ENCODE data around the gene SMNDC1.
"Not testable (repeated sequence)": the region's sequence is repeated elsewhere in the genome, so short reads cannot be mapped to it uniquely, and the experiment has no call there.

The SMNDC1 gene

DNA sequence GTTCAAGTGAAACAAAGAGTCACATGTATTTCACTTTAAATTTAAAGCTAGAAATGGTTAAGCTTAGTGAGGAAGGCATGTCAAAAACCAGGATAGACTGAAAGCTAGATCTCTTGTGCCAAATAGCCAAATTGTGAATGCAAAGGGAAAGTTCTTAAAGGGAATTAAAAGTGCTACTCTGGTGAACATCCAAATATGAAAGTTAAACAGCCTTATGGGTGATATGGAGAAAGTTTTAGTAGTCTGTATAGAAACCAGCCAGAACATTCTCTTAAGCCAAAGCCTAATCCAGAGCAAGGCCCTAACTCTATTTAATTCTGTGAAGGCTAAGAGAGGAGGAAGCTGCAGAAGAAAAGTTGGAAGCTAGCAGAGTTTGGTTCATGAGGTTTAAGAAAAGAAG lies 50.3 kb downstream of the SMNDC1 start:
- Histone ChIP-seq H3K79me2 (ENCODE audit: control insufficient read depth, low read length) (no peaks in the 10 kb centered on the region), H3K4me3 (ENCODE audit: low read length) (no peak overlapping the region), H3K4me1 (ENCODE audit: control insufficient read depth, low read length) (no peaks in the 10 kb centered on the region), H3F3A (ENCODE audit: control insufficient read depth, insufficient read depth) (no peaks in the 10 kb centered on the region), H3K27ac (ENCODE audit: low read depth, low read length) (no peak overlapping the region), H3K4me2 (ENCODE audit: low read length) (no peak overlapping the region), H4K20me1 (ENCODE audit: control insufficient read depth, insufficient read depth, low read depth, low read length) (no peaks in the 10 kb centered on the region), H3K9me2 (replicated peaks; ENCODE audit: control insufficient read depth, low read length) (no peaks in the 10 kb centered on the region), H3K9me3 (ENCODE audit: control insufficient read depth, insufficient read depth, low read length) (no peaks in the 10 kb centered on the region), H3K27me3 (ENCODE audit: control insufficient read depth, low read length) (no peaks in the 10 kb centered on the region), H3K36me3 (ENCODE audit: control insufficient read depth, low read length) (no peaks in the 10 kb centered on the region)
- TF ChIP-seq, protein P1, sequence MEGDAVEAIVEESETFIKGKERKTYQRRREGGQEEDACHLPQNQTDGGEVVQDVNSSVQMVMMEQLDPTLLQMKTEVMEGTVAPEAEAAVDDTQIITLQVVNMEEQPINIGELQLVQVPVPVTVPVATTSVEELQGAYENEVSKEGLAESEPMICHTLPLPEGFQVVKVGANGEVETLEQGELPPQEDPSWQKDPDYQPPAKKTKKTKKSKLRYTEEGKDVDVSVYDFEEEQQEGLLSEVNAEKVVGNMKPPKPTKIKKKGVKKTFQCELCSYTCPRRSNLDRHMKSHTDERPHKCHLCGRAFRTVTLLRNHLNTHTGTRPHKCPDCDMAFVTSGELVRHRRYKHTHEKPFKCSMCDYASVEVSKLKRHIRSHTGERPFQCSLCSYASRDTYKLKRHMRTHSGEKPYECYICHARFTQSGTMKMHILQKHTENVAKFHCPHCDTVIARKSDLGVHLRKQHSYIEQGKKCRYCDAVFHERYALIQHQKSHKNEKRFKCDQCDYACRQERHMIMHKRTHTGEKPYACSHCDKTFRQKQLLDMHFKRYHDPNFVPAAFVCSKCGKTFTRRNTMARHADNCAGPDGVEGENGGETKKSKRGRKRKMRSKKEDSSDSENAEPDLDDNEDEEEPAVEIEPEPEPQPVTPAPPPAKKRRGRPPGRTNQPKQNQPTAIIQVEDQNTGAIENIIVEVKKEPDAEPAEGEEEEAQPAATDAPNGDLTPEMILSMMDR (IDR thresholded peaks at IDR 0.05; ENCODE audit: low read depth, low read length, poor library complexity, severe bottlenecking): no peak
- no peak for TF ChIP-seq EZH2phosphoT487 (IDR thresholded peaks at IDR 0.05; ENCODE audit: borderline replicate concordance, low read length)

DNA sequence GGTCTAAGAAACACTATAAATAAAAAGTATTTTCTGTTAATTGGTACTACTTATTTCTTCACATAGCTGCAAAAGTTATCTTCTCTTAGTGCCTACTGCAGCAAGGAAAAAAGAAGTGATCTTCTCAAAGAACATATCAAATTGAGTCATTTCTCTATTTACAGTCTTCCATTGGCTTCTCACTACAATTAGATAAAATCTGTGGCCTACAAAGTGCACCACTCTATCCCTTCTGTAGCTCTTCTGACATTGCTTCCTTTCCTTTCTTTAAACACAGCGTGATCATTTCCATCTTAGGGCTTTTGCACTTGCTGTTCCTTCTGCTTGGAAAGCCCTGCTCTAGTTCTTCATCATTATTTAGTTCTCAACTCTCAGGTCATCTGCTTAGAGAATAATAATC lies 52.6 kb downstream of the SMNDC1 start:
- Histone ChIP-seq H3K27ac (ENCODE audit: low read depth, low read length) (no peak overlapping the region), H3K27me3 (ENCODE audit: control insufficient read depth, low read length) (no peaks in the 10 kb centered on the region), H3K4me2 (ENCODE audit: low read length) (no peak overlapping the region), H3F3A (ENCODE audit: control insufficient read depth, insufficient read depth) (no peaks in the 10 kb centered on the region), H3K36me3 (ENCODE audit: control insufficient read depth, low read length) (no peaks in the 10 kb centered on the region), H4K20me1 (ENCODE audit: control insufficient read depth, insufficient read depth, low read depth, low read length) (no peaks in the 10 kb centered on the region), H3K4me3 (ENCODE audit: low read length) (no peak overlapping the region), H3K79me2 (ENCODE audit: control insufficient read depth, low read length) (no peaks in the 10 kb centered on the region), H3K4me1 (ENCODE audit: control insufficient read depth, low read length) (no peaks in the 10 kb centered on the region), H3K9me3 (ENCODE audit: control insufficient read depth, insufficient read depth, low read length) (no peaks in the 10 kb centered on the region), H3K9me2 (replicated peaks; ENCODE audit: control insufficient read depth, low read length) (no peaks in the 10 kb centered on the region)
- TF ChIP-seq, protein P1 (IDR thresholded peaks at IDR 0.05; ENCODE audit: low read depth, low read length, poor library complexity, severe bottlenecking): no peak
- no peak for TF ChIP-seq EZH2phosphoT487 (IDR thresholded peaks at IDR 0.05; ENCODE audit: borderline replicate concordance, low read length)

DNA sequence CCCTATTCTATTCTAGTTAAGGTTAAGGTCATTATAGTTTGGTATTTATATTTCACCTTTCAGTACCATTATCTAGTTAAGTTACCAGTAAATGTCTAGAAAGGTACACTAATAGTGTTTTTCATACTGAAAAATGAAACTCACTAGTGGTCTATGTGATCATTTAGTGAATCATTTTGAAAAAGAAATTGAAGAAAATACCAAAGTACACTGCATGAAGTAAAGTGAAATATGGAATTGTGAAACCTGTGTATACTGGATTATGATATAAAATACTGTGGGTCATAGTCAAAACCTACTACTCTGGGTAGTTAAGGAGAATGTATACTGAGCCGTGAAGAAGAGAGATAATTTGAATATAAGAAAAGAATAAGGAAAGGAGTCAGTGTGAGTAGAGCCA lies 53.3 kb downstream of the SMNDC1 start:
- H3K36me3 ChIP-seq (ENCODE audit: control insufficient read depth, low read length); H3F3A ChIP-seq (ENCODE audit: control insufficient read depth, insufficient read depth); H3K79me2 ChIP-seq (ENCODE audit: control insufficient read depth, low read length); H3K4me2 ChIP-seq (ENCODE audit: low read length); H3K4me1 ChIP-seq (ENCODE audit: control insufficient read depth, low read length); H3K27me3 ChIP-seq (ENCODE audit: control insufficient read depth, low read length); H3K4me3 ChIP-seq (ENCODE audit: low read length); H3K9me2 ChIP-seq (replicated peaks; ENCODE audit: control insufficient read depth, low read length); H3K27ac ChIP-seq (ENCODE audit: low read depth, low read length); H4K20me1 ChIP-seq (ENCODE audit: control insufficient read depth, insufficient read depth, low read depth, low read length); H3K9me3 ChIP-seq (ENCODE audit: control insufficient read depth, insufficient read depth, low read length): not testable (repeated sequence)

DNA sequence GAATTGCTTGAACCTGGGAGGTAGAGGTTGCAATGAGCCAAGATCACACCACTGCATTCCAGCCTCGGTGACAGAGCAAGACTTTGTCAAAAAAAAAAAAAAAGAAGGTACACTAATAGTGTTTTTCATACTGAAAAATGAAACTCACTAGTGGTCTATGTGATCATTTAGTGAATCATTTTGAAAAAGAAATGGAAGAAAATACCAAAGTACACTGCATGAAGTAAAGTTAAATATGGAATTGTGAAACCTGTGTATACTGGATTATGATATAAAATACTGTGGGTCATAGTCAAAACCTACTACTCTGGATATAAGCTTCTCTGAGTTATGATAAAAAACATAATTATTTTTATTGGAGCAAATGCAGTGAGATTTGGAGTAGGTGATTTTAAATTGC lies 55.2 kb downstream of the SMNDC1 start:
- not testable (repeated sequence) for H4K20me1 ChIP-seq (ENCODE audit: control insufficient read depth, insufficient read depth, low read depth, low read length); H3K4me2 ChIP-seq (ENCODE audit: low read length); H3K9me2 ChIP-seq (replicated peaks; ENCODE audit: control insufficient read depth, low read length); H3F3A ChIP-seq (ENCODE audit: control insufficient read depth, insufficient read depth); H3K27me3 ChIP-seq (ENCODE audit: control insufficient read depth, low read length); H3K9me3 ChIP-seq (ENCODE audit: control insufficient read depth, insufficient read depth, low read length); H3K79me2 ChIP-seq (ENCODE audit: control insufficient read depth, low read length); H3K4me3 ChIP-seq (ENCODE audit: low read length); H3K36me3 ChIP-seq (ENCODE audit: control insufficient read depth, low read length); H3K4me1 ChIP-seq (ENCODE audit: control insufficient read depth, low read length); H3K27ac ChIP-seq (ENCODE audit: low read depth, low read length)

DNA sequence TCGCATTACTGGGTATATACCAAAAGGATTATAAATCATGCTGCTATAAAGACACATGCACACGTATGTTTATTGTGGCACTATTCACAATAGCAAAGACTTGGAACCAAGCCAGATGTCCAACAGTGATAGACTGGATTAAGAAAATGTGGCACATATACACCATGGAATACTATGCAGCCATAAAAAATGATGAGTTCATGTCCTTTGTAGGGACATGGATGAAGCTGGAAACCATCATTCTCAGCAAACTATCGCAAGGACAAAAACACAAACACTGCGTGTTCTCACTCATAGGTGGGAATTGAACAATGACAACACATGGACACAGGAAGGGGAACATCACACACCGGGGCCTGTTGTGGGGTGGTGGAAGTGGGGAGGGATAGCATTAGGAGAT lies 56.9 kb downstream of the SMNDC1 start:
- H3K4me3 ChIP-seq (ENCODE audit: low read length); H4K20me1 ChIP-seq (ENCODE audit: control insufficient read depth, insufficient read depth, low read depth, low read length); H3K27ac ChIP-seq (ENCODE audit: low read depth, low read length); H3K9me2 ChIP-seq (replicated peaks; ENCODE audit: control insufficient read depth, low read length); H3K27me3 ChIP-seq (ENCODE audit: control insufficient read depth, low read length); H3F3A ChIP-seq (ENCODE audit: control insufficient read depth, insufficient read depth); H3K36me3 ChIP-seq (ENCODE audit: control insufficient read depth, low read length); H3K4me2 ChIP-seq (ENCODE audit: low read length); H3K9me3 ChIP-seq (ENCODE audit: control insufficient read depth, insufficient read depth, low read length); H3K4me1 ChIP-seq (ENCODE audit: control insufficient read depth, low read length); H3K79me2 ChIP-seq (ENCODE audit: control insufficient read depth, low read length): not testable (repeated sequence)
